Measurements from ENCODE around the gene KEAP1. TPM values are rescaled to one million over a fixed set of nuclear protein-coding genes. Genes with fewer than 3 reads are reported as not detected.
A peak's percentile ranks its signal among the peaks of the same experiment; 100 is the strongest.

Gene KEAP1
- total RNA-seq, 2 donors from 2014 or later, result 30.9 to 37.6 TPM

- intact Hi-C loops (cut with DNase I), result no loop called here
- DNase-seq (no peak), ATAC-seq (no peak)
- TF ChIP-seq POLR2A (IDR thresholded peaks at IDR 0.05), result no peak
- no peak for TF ChIP-seq CTCF (IDR thresholded peaks at IDR 0.05)
- H3K4me1 ChIP-seq, result peaks cover 30% of the 10 kb centered on the region
- no peaks in the 10 kb centered on the region for H3K27me3 ChIP-seq
- H3K4me3 ChIP-seq, result no peak overlapping the region
- no peaks in the 10 kb centered on the region for H3K36me3 ChIP-seq (replicated peaks in 1 of 2; ENCODE audit: insufficient read depth in 1 of 2, low read depth in 2 of 2)
- H3K9me3 ChIP-seq, result no peaks in the 10 kb centered on the region
- 54 to 65% methylated on average over 6 of the region's 6 CpGs for WGBS, 2 donors
- no peak overlapping the region for H3K27ac ChIP-seq
Measured at GRCh38 chr19:10474962-10475451, 28.1 kb downstream of the KEAP1 start.

GRCh38 chr19:10473192-10473591 is 30.0 kb downstream of the KEAP1 start:
- Histone ChIP-seq H3K4me1 (peaks cover 16% of the 10 kb centered on the region), H3K4me3 (no peak overlapping the region), H3K9me3 (no peaks in the 10 kb centered on the region), H3K27ac (peak overlapping the region; percentile 8 to 69 (median 48)), H3K27me3 (no peaks in the 10 kb centered on the region), H3K36me3 (replicated peaks in 1 of 2; ENCODE audit: insufficient read depth in 1 of 2, low read depth in 2 of 2) (no peaks in the 10 kb centered on the region)
- DNase-seq, result peak; percentile 48 to 76 (median 60)
- TF ChIP-seq CTCF (IDR thresholded peaks at IDR 0.05), result no peak
- TF ChIP-seq POLR2A (IDR thresholded peaks at IDR 0.05), result no peak
- ATAC-seq, result peak; percentile 70
- intact Hi-C loops (cut with DNase I), result no loop called here
- 33 to 35% methylated on average over 5 of the region's 5 CpGs for WGBS, 2 donors

GRCh38 chr19:10471909-10472308 is 31.2 kb downstream of the KEAP1 start:
- H3K36me3 ChIP-seq (replicated peaks in 1 of 2; ENCODE audit: insufficient read depth in 1 of 2, low read depth in 2 of 2), result peaks cover 0 to 3% of the 10 kb centered on the region in 2 donors
- H3K27me3 ChIP-seq, result no peaks in the 10 kb centered on the region
- no peak overlapping the region for H3K27ac ChIP-seq
- DNase-seq (peak in 2 of 4 donors; percentile 18 to 22), ATAC-seq (no peak)
- no peak overlapping the region for H3K4me3 ChIP-seq
- no peak for TF ChIP-seq POLR2A (IDR thresholded peaks at IDR 0.05)
- TF ChIP-seq CTCF (IDR thresholded peaks at IDR 0.05), result peak in 6 of 7 experiments; percentile 7 to 41 (median 30)
- intact Hi-C loops (cut with DNase I), result no loop called here
- H3K4me1 ChIP-seq, result peaks cover 16% of the 10 kb centered on the region
- no peaks in the 10 kb centered on the region for H3K9me3 ChIP-seq
- WGBS, 2 donors, result 33 to 49% methylated on average over 6 of the region's 6 CpGs

- Histone ChIP-seq H3K4me3 (no peak overlapping the region), H3K27me3 (no peaks in the 10 kb centered on the region), H3K36me3 (replicated peaks in 1 of 2; ENCODE audit: insufficient read depth in 1 of 2, low read depth in 2 of 2) (peaks cover 0 to 7% of the 10 kb centered on the region in 2 donors), H3K9me3 (no peaks in the 10 kb centered on the region), H3K27ac (no peak overlapping the region), H3K4me1 (peaks cover 10% of the 10 kb centered on the region)
- DNase-seq (no peak), ATAC-seq (no peak)
- WGBS, 2 donors, result 88 to 96% methylated on average over 10 to 12 of the region's 12 CpGs
- intact Hi-C loops (cut with DNase I), result no loop called here
- TF ChIP-seq CTCF (IDR thresholded peaks at IDR 0.05) (no peak), POLR2A (IDR thresholded peaks at IDR 0.05) (no peak)
Measured at GRCh38 chr19:10468133-10468532, 35.0 kb downstream of the KEAP1 start.

- TF ChIP-seq POLR2A (IDR thresholded peaks at IDR 0.05) (no peak), CTCF (IDR thresholded peaks at IDR 0.05) (no peak)
- H3K9me3 ChIP-seq, result no peaks in the 10 kb centered on the region
- no peak for ATAC-seq
- no peak for DNase-seq
- no peaks in the 10 kb centered on the region for H3K27me3 ChIP-seq
- intact Hi-C loops (cut with DNase I), result no loop called here
- H3K27ac ChIP-seq, result no peak overlapping the region
- H3K36me3 ChIP-seq (replicated peaks in 1 of 2; ENCODE audit: insufficient read depth in 1 of 2, low read depth in 2 of 2), result peaks cover 0 to 7% of the 10 kb centered on the region in 2 donors
- no peak overlapping the region for H3K4me3 ChIP-seq
- WGBS, 2 donors, result 90 to 98% methylated on average over 4 to 20 of the region's 20 CpGs
- H3K4me1 ChIP-seq, result peaks cover 1% of the 10 kb centered on the region
Measured at GRCh38 chr19:10467104-10467706, 36.0 kb downstream of the KEAP1 start.
